Measurements from ENCODE around the gene ADAM23.

- no peak for TF ChIP-seq CTCF (IDR thresholded peaks at IDR 0.05)
- no peak for TF ChIP-seq POLR2A (IDR thresholded peaks at IDR 0.05)
Observed at GRCh38 chr2:206665251-206665650, 221.9 kb downstream of the ADAM23 start.

Data from adrenal gland (tissue), 5 donors.